Large intestine (tissue), 3 donors: Measurements from ENCODE around the gene RUFY1. TPM values are rescaled to one million over a fixed set of nuclear protein-coding genes. Genes with fewer than 3 reads are reported as not detected.

Experiments
- DNase-seq, 2 donors: peaks; one replicate each; pipeline versions ENCODE4 v3.0.0 to v3.0.0-alpha.2; 2013
- H3K27ac ChIP-seq: one replicate; pipeline ENCODE4 v1.5.1; 2013; ENCODE audit warnings: low read length
- H3K27me3 ChIP-seq: 2 replicates; pipeline ENCODE4 v1.6.1; 2013; ENCODE audit warnings: low read length; ENCODE audit not compliant: control insufficient read depth, insufficient read depth
- H3K36me3 ChIP-seq: 2 replicates; pipeline ENCODE4 v1.6.1; 2013; ENCODE audit warnings: low read length; ENCODE audit not compliant: control insufficient read depth, insufficient read depth
- H3K4me1 ChIP-seq: one replicate; pipeline ENCODE4 v1.6.1; 2013; ENCODE audit warnings: low read length; ENCODE audit not compliant: control insufficient read depth, insufficient read depth
- H3K4me3 ChIP-seq: one replicate; pipeline ENCODE4 v1.5.1; 2013; ENCODE audit warnings: low read length
- H3K9me3 ChIP-seq: one replicate; pipeline ENCODE4 v1.6.1; 2013; ENCODE audit warnings: mild to moderate bottlenecking, low read depth, low read length, moderate library complexity; ENCODE audit not compliant: control insufficient read depth
- WGBS: methylation state at CpG from one replicate; pipeline ENCODE4 v1.1.5; 2013; ENCODE audit warnings: low lambda C conversion rate; ENCODE audit not compliant: insufficient coverage; 5-methylcytosine and 5-hydroxymethylcytosine counted together
- polyA plus RNA-seq: library from polyadenylated mRNA; unstranded; fragments of 120-200 nt; gene quantifications from one replicate; pipeline ENCODE4 v1.2.1, GENCODE V29; 2013

The RUFY1 gene
- polyA plus RNA-seq, 1 donor: 43.3 TPM

- H3K27ac ChIP-seq: no peak overlapping the region
- peaks cover 58% of the 10 kb centered on the region for H3K36me3 ChIP-seq
- WGBS: no CpG with 5 or more reads among the region's 2 CpGs
- DNase-seq: peak; percentile 19 to 68
- no peaks in the 10 kb centered on the region for H3K27me3 ChIP-seq
- H3K4me3 ChIP-seq: no peak overlapping the region
- H3K9me3 ChIP-seq: no peaks in the 10 kb centered on the region
- peaks cover 4% of the 10 kb centered on the region for H3K4me1 ChIP-seq
These were observed 14.2 kb downstream of the RUFY1 start for GRCh38 chr5:179564526-179564925.

DNA sequence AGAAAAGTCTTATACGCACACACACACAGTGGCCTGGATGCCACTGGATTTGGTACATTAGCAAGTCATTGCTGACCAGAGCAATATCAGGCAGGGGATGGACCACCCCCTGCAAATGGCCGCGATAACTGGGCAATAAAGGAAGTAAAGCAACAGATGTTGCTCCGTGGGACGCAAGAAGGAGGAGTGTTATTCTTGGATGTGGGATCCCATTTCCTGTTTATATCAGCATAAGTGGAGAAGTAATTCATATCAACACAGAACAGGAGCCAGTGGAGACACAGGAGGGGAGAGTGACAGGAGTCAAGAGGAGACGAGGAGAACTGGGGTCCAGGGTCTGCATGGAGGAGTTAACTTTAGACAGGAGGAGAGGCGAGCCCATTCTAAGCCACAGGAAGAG, 18.4 kb downstream of the RUFY1 start:
- peak in 1 of 2 donors; percentile 23 for DNase-seq
- Histone ChIP-seq H3K27ac (no peak overlapping the region), H3K36me3 (peaks cover 53% of the 10 kb centered on the region), H3K27me3 (no peaks in the 10 kb centered on the region), H3K9me3 (no peaks in the 10 kb centered on the region), H3K4me1 (no peaks in the 10 kb centered on the region), H3K4me3 (no peak overlapping the region)
- no CpG with 5 or more reads among the region's 7 CpGs for WGBS

GRCh38 chr5:179572386-179572785, 22.0 kb downstream of the RUFY1 start:
- peaks cover 48% of the 10 kb centered on the region for H3K36me3 ChIP-seq
- H3K27me3 ChIP-seq: no peaks in the 10 kb centered on the region
- no peak overlapping the region for H3K27ac ChIP-seq
- H3K4me3 ChIP-seq: no peak overlapping the region
- WGBS: no CpG with 5 or more reads among the region's 8 CpGs
- H3K4me1 ChIP-seq: no peaks in the 10 kb centered on the region
- no peaks in the 10 kb centered on the region for H3K9me3 ChIP-seq
- DNase-seq: no peak

- 100% methylated on average over 2 of the region's 42 CpGs for WGBS
- Histone ChIP-seq H3K4me3 (no peak overlapping the region), H3K27ac (no peak overlapping the region), H3K9me3 (no peaks in the 10 kb centered on the region), H3K36me3 (peaks cover 37% of the 10 kb centered on the region), H3K27me3 (no peaks in the 10 kb centered on the region), H3K4me1 (no peaks in the 10 kb centered on the region)
- no peak for DNase-seq
These were observed 27.1 kb downstream of the RUFY1 start for GRCh38 chr5:179577286-179577960.

GRCh38 chr5:179585941-179586401, 35.6 kb downstream of the RUFY1 start:
- no peak for DNase-seq
- no peaks in the 10 kb centered on the region for H3K9me3 ChIP-seq
- H3K4me3 ChIP-seq: no peak overlapping the region
- H3K27ac ChIP-seq: peak overlapping the region; percentile 21
- no peaks in the 10 kb centered on the region for H3K27me3 ChIP-seq
- peaks cover 60% of the 10 kb centered on the region for H3K36me3 ChIP-seq
- WGBS: no CpG with 5 or more reads among the region's 9 CpGs
- no peaks in the 10 kb centered on the region for H3K4me1 ChIP-seq

DNA sequence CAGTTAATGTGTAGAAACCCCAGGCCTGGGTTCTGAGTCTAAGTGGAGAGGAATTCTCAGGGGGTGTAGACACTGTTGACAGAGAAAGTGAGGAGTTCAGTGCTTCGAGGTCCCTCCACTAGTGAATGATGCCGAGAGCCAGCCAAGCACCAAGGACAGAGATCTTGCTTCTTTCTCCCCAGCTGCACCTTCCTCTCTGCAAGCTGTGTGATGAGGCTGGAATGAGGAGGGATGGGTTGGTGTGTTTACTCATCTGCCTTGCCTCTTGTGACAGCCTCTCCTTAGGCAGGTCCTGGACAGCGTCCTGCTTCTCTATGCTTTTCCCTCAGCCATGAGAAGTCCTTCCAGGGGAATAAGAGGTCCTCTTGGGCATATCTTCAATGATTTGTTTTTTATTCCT, 37.8 kb downstream of the RUFY1 start:
- no CpG with 5 or more reads among the region's 3 CpGs for WGBS
- no peak overlapping the region for H3K4me3 ChIP-seq
- H3K9me3 ChIP-seq: no peaks in the 10 kb centered on the region
- peaks cover 56% of the 10 kb centered on the region for H3K36me3 ChIP-seq
- no peaks in the 10 kb centered on the region for H3K4me1 ChIP-seq
- H3K27me3 ChIP-seq: no peaks in the 10 kb centered on the region
- DNase-seq: no peak
- no peak overlapping the region for H3K27ac ChIP-seq

DNA sequence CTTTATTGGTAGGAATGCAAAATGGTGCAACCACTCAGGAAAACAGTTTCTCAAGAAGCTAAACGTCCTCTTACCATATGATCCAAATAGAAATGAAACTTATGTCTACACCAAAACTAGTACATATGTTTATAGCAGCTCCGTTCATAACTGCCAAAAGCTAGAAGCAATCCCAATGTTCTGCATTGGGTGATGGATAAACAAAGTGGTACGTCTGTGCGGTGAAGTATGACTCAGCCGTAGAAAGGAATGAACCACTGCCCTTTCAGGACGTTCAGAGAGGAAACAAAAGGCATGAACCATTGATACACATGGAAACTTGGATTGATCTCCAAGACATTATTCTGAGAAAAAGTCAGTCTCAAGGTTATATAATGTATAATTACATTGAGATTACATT, 45.6 kb downstream of the RUFY1 start:
- no peak for DNase-seq
- Histone ChIP-seq H3K9me3 (no peaks in the 10 kb centered on the region), H3K27me3 (no peaks in the 10 kb centered on the region), H3K27ac (no peak overlapping the region), H3K4me1 (no peaks in the 10 kb centered on the region), H3K4me3 (no peak overlapping the region), H3K36me3 (peaks cover 77% of the 10 kb centered on the region)
- WGBS: 100% methylated on average over 1 of the region's 6 CpGs

DNA sequence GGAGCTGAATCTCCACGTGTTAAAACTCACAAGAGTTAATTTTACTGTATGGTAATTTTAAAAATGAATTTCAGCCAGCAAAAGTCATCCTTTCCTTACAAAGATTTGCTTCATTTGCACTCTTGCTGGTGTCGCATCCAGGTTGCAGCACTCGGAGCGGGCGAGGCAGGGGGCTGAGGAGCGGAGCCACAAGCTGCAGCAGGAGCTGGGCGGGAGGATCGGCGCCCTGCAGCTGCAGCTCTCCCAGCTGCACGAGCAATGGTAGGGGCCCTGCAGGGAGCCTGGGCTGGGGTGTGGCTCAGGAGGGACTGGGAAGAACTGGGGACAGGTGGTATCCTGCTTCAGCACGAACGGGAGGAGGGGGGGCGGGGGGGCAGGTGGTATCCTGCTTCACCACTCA, 46.1 kb downstream of the RUFY1 start:
- Histone ChIP-seq H3K27me3 (no peaks in the 10 kb centered on the region), H3K27ac (no peak overlapping the region), H3K9me3 (no peaks in the 10 kb centered on the region), H3K4me1 (no peaks in the 10 kb centered on the region), H3K4me3 (no peak overlapping the region), H3K36me3 (peaks cover 78% of the 10 kb centered on the region)
- DNase-seq: no peak
- WGBS: no CpG with 5 or more reads among the region's 13 CpGs

DNA sequence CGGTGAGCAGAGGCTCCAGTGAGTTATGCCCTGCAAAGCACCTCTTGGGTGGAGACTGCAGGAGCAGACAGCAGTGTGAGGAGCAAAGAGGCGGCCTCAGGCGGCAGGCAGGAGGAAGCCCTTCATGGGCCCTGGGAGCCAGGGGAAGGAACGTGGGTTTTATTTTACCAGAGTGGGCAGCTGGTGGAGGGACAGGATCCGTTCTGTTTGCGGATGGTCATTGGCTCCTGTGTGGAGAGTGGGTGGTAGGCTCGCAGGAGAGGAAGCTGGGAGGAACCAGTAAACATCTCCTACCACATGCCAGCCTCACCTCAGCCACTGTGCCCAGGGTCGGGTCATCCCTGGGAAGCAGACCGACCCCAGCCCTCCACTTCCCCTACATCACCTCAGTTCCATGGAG, 48.7 kb downstream of the RUFY1 start:
- H3K9me3 ChIP-seq: no peaks in the 10 kb centered on the region
- peaks cover 78% of the 10 kb centered on the region for H3K36me3 ChIP-seq
- H3K4me1 ChIP-seq: no peaks in the 10 kb centered on the region
- no peak overlapping the region for H3K27ac ChIP-seq
- H3K4me3 ChIP-seq: no peak overlapping the region
- no CpG with 5 or more reads among the region's 9 CpGs for WGBS
- no peaks in the 10 kb centered on the region for H3K27me3 ChIP-seq
- no peak for DNase-seq

GRCh38 chr5:179599566-179599965, 49.2 kb downstream of the RUFY1 start:
- H3K9me3 ChIP-seq: no peaks in the 10 kb centered on the region
- H3K4me1 ChIP-seq: no peaks in the 10 kb centered on the region
- H3K27ac ChIP-seq: no peak overlapping the region
- no peaks in the 10 kb centered on the region for H3K27me3 ChIP-seq
- no peak overlapping the region for H3K4me3 ChIP-seq
- no CpG with 5 or more reads among the region's 16 CpGs for WGBS
- H3K36me3 ChIP-seq: peaks cover 79% of the 10 kb centered on the region
- DNase-seq: no peak

- no peaks in the 10 kb centered on the region for H3K9me3 ChIP-seq
- no peaks in the 10 kb centered on the region for H3K27me3 ChIP-seq
- H3K36me3 ChIP-seq: peaks cover 75% of the 10 kb centered on the region
- H3K27ac ChIP-seq: no peak overlapping the region
- H3K4me3 ChIP-seq: no peak overlapping the region
- H3K4me1 ChIP-seq: no peaks in the 10 kb centered on the region
- DNase-seq: no peak
- no CpG with 5 or more reads among the region's 9 CpGs for WGBS
These were observed 49.6 kb downstream of the RUFY1 start for GRCh38 chr5:179599973-179600372.
